HL-60/S4 treated with phorbol 12-myristate 13-acetate at 8.2 ng/mL for 4 days and 3 days (cell line): ENCODE measurements around the gene PLA2G2F.

Source experiments
- in situ Hi-C: fragments of 300-500 bp; cut with MboI; formaldehyde crosslinking; loops from 2 replicates; pipeline ENCODE4 v1.15.0; 2022; ENCODE audit warnings: low sequenced_read_pairs

Gene PLA2G2F

DNA sequence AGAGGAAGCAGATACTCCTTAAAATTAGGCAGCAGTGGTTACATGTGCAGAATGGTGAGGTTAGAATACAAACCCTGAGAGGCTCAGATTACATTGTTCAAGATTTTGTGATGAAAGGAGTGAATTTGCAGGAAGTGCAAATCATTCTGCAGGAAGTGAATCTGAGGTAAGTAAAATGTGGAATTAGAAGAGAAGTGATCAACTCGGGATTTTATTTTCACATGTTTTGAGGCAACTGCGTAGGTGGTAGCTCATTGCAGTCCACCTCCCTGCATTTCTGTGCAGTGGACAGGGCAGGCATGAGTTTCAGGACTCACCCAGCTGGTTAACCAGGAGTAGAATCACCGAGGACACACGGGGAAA, 49.3 kb downstream of the PLA2G2F start:
- in situ Hi-C loops, result no loop called here

DNA sequence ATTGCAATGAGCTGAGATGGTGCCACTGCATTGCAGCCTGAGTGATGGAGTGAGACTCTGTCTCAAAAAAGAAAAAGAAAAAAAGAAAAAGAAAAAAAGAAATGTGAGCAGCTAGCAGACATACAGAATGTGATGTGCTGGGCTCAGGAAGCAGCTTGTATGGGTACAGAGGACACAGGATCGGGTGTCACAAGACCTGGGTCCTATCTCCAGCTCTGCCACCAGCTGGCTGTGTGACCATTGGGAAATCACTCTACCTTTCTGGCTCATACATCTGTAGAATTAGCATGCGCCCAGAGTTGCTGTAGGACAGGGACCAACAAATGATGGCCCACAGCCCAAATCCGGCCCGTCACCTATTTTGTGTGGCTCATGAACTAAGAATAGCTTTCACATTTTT, 50.5 kb downstream of the PLA2G2F start:
- in situ Hi-C loops, result no loop called here

DNA sequence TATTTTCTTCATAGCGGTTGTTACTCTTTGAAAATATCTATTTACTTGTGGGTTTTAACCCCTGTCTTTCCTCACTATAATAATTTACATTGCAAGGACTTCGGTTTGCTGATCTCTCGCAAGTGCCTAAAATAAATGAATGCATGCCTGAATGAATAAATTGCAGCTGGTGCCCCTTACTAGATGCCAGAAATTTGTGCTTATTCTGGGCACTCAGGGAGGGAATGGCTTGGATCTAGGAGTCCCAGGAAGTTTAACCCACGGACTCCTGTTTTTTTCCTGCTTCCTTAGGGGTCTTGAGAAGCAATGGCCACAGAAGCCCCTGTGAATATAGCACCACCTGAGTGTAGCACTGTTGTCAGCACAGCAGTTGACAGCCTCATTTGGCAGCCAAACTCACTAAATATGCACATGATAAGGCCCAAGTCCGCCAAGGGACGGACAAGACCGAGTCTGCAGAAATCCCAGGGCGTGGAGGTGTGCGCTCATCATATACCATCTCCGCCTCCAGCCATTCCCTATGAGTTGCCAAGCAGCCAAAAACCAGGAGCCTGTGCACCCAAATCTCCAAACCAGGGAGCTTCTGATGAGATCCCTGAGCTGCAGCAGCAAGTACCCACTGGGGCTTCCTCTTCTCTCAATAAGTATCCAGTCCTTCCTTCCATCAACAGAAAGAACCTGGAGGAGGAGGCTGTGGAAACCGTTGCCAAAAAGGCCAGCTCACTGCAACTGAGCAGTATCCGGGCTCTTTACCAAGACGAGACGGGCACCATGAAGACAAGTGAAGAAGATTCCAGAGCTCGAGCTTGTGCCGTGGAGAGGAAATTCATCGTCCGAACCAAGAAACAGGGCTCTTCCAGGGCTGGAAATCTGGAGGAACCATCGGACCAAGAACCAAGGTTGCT, 51.4 kb downstream of the PLA2G2F start:
- in situ Hi-C loops, result no loop called here

DNA sequence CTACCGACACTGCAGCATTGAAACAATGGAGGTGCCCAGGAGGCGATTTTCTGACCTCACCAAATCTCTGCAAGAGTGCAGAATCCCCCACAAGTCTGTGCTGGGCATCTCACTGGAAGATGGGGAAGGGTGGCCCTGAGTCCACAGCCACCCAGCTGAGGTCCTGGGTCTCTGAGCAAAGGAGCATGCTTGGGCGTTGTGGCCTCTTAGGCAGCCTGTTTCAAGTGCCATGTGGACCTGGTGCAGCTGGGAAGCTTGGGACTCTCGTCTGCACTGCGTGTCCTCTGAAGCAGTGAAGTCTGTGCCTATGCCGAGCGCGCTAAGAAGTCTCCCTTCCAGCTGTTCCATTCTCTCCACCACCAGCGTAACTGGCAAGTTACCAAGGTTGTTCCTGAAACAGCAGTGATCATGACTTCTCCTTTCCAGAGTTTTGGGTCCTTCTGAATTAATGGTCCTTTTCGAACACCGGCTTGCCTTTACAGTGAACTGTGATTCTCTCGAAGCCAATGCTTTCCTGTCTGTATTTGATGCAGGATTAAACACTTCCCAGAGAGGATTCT, 52.2 kb downstream of the PLA2G2F start:
- in situ Hi-C loops, result no loop called here

DNA sequence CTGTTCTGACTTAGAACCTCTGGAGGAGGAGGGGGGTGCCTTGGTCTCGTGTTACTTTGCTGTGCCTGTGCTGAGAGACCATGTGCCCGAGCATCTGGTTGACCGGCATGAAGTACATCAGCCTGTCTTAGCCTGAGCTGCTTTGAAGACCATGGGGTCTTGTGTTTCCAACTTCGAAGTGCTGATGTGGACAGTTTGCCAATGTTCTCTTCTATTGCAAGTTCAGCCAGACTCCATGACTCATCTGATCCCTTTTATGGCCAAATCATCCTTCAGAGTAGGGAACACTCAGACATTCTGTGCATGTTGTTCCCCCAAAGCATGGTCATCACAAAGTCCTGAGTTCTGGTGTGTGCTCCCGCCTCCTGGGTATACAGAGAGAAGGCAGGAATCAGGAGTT, 53.2 kb downstream of the PLA2G2F start:
- in situ Hi-C loops, result no loop called here

DNA sequence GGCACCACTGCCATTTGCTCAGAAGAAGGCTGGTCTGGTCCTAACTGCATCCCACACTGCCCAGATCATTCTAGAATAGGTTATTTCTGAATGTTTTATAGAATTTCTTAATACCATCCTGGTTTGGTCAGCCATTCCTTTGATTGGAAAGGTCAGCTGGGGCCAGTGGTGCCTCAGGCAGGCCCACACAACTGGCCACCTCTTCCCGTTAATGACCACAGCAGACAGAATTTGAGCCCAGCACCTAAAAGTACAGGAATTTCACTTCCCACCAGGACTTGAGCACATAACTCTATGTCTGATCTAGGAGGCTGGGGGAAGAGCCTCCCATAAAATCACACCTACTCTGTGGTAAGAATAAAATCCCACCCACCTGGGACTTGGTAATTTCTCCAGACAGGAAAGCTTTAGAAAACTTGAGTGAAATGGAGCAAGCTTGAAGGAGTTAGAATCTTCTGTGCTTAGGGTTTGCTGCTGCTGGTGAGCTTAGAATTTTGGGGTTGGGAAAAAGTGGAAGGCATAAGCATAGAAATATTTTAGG, 53.8 kb downstream of the PLA2G2F start:
- in situ Hi-C loops, result no loop called here

DNA sequence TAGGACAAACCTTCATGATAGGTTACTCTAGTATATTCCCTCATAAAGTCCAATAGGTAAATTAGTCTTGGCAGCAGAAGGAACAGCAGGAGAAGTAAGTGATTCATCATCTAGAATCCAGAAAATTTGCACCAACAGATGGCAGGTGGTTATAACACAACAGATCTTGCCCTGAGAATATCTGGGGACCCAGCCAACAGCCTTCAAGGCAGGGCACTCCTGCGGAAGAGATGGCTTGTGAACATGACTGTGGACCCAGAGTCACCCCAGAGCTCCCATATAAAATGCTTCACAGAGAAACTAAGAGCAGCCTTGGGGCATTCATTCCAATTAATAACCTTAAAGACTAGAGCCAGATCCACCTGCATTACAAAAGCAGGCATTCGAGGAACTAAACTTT, 55.1 kb downstream of the PLA2G2F start:
- in situ Hi-C loops, result no loop called here

DNA sequence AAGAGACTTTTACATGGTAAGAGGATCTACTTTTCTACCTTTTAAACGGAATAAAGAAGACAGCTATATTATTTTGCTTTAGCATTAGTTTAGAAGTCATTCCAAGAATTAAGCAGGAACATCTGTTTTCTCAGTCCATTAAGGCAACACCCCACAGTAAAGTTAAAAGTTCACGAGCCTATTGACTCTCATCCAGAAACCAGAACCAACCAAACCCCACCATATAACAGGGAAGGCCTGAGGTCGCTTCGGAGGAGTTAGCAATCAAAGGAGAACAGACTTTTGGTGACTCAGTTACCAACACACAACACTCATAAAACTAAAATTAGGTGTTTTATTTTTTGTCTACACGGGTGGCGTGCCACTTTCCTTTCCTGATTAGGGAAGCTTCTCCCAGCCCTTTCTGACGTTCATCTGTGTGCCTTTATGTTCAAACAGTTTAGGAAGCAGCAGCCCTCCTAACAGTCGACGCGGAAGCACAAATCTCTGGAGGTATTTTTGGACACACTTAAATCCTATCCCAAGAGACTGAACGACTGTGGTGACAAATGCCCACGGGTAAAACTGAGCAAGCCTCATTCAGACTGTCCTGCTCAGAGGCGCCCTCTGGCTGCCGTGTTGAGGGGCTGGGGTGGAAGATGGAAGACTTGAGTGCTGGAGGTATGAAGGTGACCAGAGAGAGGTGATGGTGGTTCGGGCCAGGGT, 55.8 kb downstream of the PLA2G2F start:
- in situ Hi-C loops, result no loop called here

DNA sequence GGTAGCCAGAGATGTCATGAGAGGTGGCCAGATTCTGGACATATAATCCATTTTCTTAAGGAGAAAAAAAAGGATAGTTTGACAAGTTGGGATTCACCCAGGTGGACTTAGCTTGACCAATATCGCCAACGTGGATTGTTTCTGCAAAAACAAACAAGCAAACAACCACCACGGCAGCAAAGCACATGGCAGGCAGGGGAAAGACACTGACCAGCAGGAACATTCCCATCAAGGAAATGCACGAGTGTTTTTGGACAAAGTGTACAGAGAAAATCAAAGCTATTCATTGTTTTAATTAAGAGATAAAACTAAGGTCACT, 56.3 kb downstream of the PLA2G2F start:
- in situ Hi-C loops, result no loop called here

DNA sequence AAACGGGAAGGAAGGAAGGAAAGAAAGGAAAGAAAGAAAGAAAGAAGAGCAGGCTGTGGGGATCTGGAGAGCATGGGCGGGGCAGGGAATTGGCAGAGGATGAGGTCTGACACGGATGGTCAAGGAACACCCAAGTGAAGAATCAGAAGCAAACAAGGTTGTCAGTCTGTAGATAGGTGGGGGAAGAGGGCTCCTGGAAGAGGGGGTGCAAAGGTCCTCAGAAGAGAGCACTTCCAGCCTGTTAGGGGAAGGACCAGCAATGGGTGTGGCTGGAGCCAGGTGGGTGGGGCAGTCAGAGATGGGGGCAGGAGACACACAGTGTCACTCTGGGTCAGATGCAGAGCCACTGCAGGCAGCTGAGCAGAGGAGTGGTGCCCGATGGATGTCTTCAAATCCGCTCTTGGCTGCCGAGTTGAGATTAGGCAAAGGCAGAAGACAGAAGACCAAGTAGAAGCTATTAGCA, 58.2 kb downstream of the PLA2G2F start:
- in situ Hi-C loops, result no loop called here

DNA sequence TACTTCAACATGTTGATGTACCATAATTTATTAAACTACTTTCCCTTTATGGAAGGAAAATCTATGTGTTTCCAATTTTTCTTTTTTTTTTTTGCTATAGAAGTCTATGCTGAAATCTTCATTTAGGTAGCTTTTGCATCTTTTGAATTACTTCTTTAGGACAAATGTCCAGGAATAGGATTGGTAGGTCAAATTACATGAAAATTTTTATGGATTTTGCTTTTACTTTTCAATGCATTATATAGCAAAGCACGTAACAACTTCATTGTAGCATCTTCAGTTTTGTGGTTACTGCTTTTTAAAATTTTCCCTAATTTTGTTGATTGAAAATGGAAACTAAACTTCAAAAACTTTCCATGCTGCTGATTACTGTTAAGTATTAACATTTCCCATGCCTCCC, 59.2 kb downstream of the PLA2G2F start:
- in situ Hi-C loops, result no loop called here

DNA sequence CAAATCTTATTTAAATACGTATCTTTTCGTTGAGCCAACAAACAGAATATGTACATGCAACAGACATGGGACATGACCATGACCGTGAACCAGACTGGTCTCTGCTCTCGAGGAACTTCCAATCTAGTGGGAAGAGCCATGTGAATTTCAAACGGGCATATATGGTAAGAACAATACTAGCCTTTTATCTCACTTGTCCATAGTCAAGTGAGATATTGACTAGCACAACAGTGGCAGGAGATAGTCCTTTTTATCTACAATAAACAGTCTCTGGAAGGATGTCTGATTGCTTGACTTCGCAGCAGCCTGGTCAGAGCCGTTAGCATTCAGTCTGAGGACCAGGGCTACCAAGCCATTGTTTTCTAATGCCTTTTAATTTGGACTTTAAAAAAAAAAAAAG, 59.8 kb downstream of the PLA2G2F start:
- in situ Hi-C loops, result no loop called here

DNA sequence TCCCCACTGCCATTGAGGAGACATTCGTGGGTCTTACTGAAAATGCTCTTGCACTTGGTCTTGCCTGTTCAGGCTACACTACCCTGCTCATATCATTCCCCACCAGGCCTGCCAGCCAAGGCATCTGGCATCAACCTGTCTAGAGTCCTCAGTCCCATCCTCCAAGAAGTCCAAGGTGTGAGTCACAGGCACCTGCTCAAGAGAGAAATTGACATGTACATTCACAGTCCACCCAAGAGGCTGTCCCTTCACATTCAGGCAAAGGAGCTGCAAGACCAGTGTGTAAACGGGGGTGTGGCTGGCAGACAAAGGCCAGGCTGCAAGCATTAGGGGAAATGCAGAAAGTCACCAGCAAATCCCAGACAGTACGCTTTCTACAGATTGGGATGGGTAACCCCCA, 60.3 kb downstream of the PLA2G2F start:
- in situ Hi-C loops, result no loop called here

DNA sequence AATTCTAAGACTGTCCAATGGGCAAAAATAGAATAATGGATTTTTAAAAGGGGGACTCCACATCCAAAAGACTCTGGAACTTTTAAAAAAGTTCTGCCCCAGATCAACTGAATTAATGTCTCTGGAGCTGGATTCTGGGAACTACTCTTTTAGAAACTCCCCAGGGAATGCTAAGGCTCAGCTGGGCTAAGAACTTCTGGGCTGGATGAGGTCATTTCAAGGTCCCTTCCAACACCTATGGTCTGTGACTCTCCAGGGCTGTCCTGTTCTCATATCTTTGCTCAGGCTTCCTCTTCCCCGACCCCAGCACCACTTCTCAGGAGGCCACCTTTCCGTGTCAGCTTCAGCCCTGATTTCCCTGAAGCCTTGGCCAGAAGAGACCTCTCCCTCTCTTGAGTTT, 60.7 kb downstream of the PLA2G2F start:
- in situ Hi-C loops, result no loop called here
